ENCODE measurements around the gene BBS4.
"Not testable (repeated sequence)": the region's sequence is repeated elsewhere in the genome, so short reads cannot be mapped to it uniquely, and the experiment has no call there.

Gene BBS4

DNA sequence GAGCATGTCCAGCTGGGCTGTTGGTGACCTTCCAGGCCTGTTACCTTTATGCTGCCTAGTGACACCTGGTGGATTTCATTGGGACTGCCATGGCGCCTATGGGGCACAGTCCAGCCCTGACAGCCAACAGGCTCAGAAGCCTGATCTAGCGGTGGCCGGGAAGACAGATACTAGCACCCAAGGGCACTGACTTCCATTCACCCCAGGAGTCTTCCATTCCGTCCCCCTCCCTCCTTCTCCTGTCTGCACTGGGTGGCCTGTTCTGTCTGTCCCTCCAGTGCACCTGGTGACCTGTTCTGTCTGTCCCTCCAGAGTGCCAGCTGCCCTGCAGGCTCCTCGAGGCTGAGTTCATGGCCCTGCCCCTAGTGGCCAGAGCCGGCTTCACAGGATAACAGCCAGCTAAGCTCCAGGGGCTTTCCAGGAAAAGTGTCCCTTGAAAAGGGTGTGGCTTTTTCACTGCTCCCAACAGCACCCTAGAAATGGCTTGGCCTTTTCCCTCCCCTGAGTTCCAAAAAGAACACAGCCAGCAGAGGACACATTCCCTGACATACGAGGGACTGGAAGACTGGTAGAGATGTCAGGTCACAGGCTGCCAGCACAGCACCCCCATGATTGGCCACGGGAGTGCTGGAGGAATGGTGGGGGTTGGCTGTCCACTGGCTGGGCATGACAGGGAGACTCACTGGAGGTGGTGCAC lies 15.2 kb upstream of the BBS4 start:
- peak; percentile 55 for DNase-seq (ENCODE audit: low read depth)
- H3K4me3 ChIP-seq (ENCODE audit: low read depth, low read length) = not testable (repeated sequence)
- TF ChIP-seq, protein P1, sequence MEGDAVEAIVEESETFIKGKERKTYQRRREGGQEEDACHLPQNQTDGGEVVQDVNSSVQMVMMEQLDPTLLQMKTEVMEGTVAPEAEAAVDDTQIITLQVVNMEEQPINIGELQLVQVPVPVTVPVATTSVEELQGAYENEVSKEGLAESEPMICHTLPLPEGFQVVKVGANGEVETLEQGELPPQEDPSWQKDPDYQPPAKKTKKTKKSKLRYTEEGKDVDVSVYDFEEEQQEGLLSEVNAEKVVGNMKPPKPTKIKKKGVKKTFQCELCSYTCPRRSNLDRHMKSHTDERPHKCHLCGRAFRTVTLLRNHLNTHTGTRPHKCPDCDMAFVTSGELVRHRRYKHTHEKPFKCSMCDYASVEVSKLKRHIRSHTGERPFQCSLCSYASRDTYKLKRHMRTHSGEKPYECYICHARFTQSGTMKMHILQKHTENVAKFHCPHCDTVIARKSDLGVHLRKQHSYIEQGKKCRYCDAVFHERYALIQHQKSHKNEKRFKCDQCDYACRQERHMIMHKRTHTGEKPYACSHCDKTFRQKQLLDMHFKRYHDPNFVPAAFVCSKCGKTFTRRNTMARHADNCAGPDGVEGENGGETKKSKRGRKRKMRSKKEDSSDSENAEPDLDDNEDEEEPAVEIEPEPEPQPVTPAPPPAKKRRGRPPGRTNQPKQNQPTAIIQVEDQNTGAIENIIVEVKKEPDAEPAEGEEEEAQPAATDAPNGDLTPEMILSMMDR (conservative IDR thresholded peaks at IDR 0.05; ENCODE audit: low read depth, low read length) = peak; percentile 72

DNA sequence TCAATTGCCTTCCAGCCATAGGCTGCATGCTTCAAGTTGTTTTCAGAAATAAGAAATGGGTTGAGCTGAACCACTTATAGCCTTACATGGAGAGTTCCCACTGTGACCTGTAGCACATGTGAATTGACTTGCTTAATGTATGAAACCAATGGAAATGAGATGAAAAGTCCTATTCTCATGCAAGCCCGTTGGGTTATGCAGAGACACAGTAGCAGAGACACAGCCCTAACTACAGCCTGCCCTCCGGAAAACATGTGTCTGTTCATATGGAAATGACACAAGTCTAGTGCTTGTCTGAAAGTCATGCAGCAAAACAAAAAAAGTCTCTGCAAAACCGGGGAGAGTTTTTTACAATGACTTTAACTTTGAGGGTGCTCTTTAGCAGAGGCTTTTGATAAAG lies 14.5 kb upstream of the BBS4 start:
- H3K4me3 ChIP-seq (ENCODE audit: low read depth, low read length) = no peak overlapping the region
- TF ChIP-seq, protein P1 (conservative IDR thresholded peaks at IDR 0.05; ENCODE audit: low read depth, low read length) = no peak
- no peak for DNase-seq (ENCODE audit: low read depth)

DNA sequence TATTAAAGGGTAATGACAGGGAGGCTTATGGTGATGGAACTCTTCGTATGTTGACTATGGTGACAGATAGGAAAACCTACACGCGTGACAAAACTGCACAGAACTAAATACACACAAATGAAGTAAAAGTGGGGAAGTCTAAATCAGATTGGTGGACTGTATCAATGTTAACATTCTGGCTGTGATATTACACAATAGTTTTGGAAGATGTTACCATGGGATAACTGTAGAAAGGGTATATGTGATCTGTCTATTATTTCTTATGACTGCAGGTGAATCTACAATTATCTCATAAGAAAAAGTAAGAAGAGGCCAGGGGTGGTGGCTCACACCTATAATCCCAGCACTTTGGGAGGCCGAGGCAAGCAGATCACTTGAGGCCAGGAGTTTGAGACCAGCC lies 9.2 kb upstream of the BBS4 start:
- no peak for DNase-seq (ENCODE audit: low read depth)
- H3K4me3 ChIP-seq (ENCODE audit: low read depth, low read length) = no peak overlapping the region
- TF ChIP-seq, protein P1 (conservative IDR thresholded peaks at IDR 0.05; ENCODE audit: low read depth, low read length) = no peak

DNA sequence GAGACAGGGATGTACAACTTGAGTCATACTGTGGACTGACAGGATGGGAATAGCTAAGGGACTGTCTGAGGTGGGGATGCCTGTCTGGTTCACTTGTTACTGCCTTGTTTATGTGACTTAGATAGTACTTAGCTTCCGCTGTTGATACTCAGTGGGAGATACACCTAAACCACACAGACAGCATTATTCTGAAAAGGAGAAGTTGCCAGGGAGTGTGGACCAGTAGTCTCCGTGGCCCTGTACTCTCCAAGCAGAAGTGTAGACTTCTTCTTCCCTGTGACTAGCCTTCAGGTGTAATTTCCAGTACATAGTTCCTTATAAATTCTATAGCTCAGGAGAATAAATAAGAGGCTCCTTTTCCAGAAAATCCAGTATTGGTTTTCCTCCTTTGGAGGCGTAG lies 5.1 kb upstream of the BBS4 start:
- no peak overlapping the region for H3K4me3 ChIP-seq (ENCODE audit: low read depth, low read length)
- TF ChIP-seq, protein P1 (conservative IDR thresholded peaks at IDR 0.05; ENCODE audit: low read depth, low read length) = no peak
- DNase-seq (ENCODE audit: low read depth) = no peak

DNA sequence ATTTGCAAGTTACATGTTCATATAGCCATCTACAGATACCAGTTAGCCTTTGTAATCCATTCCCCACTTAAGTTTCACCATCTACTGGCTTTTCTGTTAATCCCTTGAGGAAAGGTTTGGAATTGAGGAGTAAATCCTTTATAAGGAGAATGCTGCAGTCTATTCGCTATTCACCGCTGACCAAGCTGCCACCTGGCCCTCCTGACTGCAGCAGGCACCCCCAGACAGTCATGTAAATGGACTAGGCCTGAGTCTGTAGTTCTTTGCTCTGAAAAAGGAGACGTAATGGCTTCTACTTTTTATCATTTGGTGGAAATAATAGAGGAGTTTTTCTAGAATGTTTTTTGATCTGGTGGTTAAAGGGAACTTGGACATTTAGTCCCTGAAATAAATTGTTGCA lies 3.2 kb upstream of the BBS4 start:
- TF ChIP-seq, protein P1 (conservative IDR thresholded peaks at IDR 0.05; ENCODE audit: low read depth, low read length) = no peak
- no peak overlapping the region for H3K4me3 ChIP-seq (ENCODE audit: low read depth, low read length)
- no peak for DNase-seq (ENCODE audit: low read depth)

DNA sequence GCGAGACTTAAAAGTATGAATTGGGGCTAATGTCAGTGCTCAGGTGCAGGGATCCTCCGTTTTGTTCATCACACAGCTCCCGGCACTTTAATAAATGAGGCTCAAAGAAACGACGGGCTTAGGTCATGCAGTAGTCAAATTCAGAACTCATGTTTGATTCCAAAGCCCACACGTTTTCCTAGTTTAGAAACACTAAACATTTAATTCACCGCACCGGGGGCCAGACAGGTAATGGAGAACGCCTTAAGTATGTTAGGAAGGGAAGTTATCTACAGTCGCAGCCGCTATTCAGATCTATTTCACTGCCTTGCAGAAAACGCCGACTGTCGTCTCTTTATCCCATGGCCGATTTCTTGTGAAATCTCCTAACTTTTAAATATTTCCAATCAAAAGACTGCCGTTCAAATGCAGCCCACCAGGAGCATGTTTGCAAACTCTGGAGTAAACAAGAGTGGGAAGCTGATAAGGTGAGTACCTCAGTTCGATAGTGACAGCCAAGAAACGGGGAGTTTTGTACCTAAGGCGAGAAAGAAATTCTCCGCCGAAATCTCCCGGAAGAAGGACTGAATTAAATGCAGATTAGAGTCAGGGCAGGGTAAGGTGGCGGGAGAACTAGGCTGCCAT lies 594 bp upstream of the BBS4 start:
- TF ChIP-seq, protein P1 (conservative IDR thresholded peaks at IDR 0.05; ENCODE audit: low read depth, low read length) = peak; percentile 8
- H3K4me3 ChIP-seq (ENCODE audit: low read depth, low read length) = peak overlapping the region; percentile 78
- DNase-seq (ENCODE audit: low read depth) = no peak

DNA sequence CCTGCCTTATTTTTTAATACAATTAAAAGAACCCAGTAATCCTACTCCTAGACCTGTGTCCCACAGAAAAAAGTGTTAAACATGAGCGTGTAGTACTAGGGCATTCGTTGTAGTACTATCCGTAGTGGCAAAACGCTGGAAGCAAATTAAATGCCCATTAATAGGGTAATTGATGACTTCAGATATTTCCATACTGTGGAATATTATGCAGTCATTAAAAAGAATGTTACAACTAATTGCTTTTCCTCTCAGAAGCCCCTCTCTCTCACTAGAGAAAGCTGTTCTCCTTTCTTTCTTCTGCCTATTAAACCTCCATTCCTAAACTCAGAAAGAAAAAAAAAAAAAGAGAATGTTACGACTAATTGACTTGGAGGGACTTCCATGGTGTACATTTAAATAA lies 2.7 kb downstream of the BBS4 start:
- DNase-seq (ENCODE audit: low read depth) = no peak
- H3K4me3 ChIP-seq (ENCODE audit: low read depth, low read length) = no peak overlapping the region
- TF ChIP-seq, protein P1 (conservative IDR thresholded peaks at IDR 0.05; ENCODE audit: low read depth, low read length) = no peak
